IMR-90 (cell line): ENCODE results near the gene CSNK2B.

Experiments
- BHLHE40 ChIP-seq: fragments of 150-350 bp; IDR thresholded peaks from 2 replicates; pipeline ENCODE4 v1.6.1; 2016; ENCODE audit warnings: mild to moderate bottlenecking, low read depth, low read length
- CEBPB ChIP-seq: IDR thresholded peaks from 2 replicates; pipeline ENCODE4 v1.6.1; 2012; ENCODE audit warnings: low read depth, low read length, improper control_type of control experiment
- MAFK ChIP-seq: IDR thresholded peaks from 2 replicates; pipeline ENCODE4 v1.6.1; 2012; ENCODE audit warnings: low read depth, low read length, improper control_type of control experiment
- MXI1 ChIP-seq: IDR thresholded peaks from 2 replicates; pipeline ENCODE4 v1.6.1; 2012; ENCODE audit warnings: low read depth, mild to moderate bottlenecking, low read length, moderate library complexity, borderline replicate concordance
- POLR2A ChIP-seq: IDR thresholded peaks from 2 replicates; pipeline ENCODE4 v1.6.1; 2012; ENCODE audit warnings: mild to moderate bottlenecking, low read depth, low read length
- RCOR1 ChIP-seq: IDR thresholded peaks from 2 replicates; pipeline ENCODE4 v1.6.1; 2012; ENCODE audit warnings: mild to moderate bottlenecking, low read length, improper control_type of control experiment; ENCODE audit not compliant: insufficient replicate concordance
- TF ChIP-seq, protein P1 (sequence below): conservative IDR thresholded peaks from 2 replicates; pipeline ENCODE4 v1.5.1; 2012; ENCODE audit warnings: mild to moderate bottlenecking, low read depth, low read length, improper control_type of control experiment
- TF ChIP-seq, protein P2 (sequence below): fragments of 150-350 bp; IDR thresholded peaks from 2 replicates; pipeline ENCODE4 v1.6.1; 2017; ENCODE audit warnings: mild to moderate bottlenecking, antibody characterized with exemption, low read length, low read depth
- TF ChIP-seq, protein P3 (sequence below): fragments of 150-350 bp; IDR thresholded peaks from 2 replicates; pipeline ENCODE4 v1.6.1; 2016; ENCODE audit warnings: low read depth, mild to moderate bottlenecking, low read length, moderate library complexity, borderline replicate concordance

DNA sequence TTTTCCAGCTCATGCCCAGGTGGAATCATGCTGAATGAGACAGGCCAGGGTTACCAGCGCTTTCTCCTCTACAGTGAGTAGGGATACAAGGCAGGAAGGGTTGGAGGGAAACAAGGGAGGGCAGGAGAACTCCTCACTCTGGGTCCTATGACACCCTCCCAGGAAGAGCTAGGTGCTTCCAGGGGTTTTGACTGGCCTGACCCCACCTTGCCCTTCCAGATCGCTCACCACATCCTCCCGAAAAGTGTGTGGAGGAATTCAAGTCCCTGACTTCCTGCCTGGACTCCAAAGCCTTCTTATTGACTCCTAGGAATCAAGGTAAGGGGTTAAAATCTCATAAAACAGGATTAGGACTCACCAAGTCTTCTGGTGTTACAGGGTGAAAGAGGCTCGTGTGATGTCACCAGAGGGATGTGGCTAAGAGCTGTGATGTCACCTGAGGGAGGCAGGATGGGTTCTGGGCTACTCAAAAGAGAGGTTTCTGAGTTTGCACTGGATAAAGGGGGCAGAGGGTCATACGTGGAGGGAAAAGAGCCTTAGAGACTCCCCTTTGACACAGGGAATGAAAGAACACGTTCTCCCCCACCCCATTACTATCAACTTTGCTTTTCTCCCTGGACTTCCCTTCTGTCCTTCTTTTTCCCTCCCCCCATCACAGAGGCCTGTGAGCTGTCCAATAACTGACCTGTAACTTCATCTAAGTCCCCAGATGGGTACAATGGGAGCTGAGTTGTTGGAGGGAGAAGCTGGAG, 8.3 kb upstream of the CSNK2B start:
- TF ChIP-seq CEBPB (no peak), MAFK (no peak), POLR2A (no peak), BHLHE40 (no peak), MXI1 (no peak), RCOR1 (no peak)
- TF ChIP-seq, protein P1, sequence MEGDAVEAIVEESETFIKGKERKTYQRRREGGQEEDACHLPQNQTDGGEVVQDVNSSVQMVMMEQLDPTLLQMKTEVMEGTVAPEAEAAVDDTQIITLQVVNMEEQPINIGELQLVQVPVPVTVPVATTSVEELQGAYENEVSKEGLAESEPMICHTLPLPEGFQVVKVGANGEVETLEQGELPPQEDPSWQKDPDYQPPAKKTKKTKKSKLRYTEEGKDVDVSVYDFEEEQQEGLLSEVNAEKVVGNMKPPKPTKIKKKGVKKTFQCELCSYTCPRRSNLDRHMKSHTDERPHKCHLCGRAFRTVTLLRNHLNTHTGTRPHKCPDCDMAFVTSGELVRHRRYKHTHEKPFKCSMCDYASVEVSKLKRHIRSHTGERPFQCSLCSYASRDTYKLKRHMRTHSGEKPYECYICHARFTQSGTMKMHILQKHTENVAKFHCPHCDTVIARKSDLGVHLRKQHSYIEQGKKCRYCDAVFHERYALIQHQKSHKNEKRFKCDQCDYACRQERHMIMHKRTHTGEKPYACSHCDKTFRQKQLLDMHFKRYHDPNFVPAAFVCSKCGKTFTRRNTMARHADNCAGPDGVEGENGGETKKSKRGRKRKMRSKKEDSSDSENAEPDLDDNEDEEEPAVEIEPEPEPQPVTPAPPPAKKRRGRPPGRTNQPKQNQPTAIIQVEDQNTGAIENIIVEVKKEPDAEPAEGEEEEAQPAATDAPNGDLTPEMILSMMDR, result no peak
- TF ChIP-seq, protein P2, sequence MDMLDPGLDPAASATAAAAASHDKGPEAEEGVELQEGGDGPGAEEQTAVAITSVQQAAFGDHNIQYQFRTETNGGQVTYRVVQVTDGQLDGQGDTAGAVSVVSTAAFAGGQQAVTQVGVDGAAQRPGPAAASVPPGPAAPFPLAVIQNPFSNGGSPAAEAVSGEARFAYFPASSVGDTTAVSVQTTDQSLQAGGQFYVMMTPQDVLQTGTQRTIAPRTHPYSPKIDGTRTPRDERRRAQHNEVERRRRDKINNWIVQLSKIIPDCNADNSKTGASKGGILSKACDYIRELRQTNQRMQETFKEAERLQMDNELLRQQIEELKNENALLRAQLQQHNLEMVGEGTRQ, result no peak
- TF ChIP-seq, protein P3, sequence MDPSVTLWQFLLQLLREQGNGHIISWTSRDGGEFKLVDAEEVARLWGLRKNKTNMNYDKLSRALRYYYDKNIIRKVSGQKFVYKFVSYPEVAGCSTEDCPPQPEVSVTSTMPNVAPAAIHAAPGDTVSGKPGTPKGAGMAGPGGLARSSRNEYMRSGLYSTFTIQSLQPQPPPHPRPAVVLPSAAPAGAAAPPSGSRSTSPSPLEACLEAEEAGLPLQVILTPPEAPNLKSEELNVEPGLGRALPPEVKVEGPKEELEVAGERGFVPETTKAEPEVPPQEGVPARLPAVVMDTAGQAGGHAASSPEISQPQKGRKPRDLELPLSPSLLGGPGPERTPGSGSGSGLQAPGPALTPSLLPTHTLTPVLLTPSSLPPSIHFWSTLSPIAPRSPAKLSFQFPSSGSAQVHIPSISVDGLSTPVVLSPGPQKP, result no peak
